Activated naive CD8-positive, alpha-beta T cell treated with anti-CD3 and anti-CD28 coated beads, Interleukin-2, amount 10 ng/mL, durations not matched to agents 7 days and 5 days (primary cell): ENCODE measurements around the gene LDAH. TPM values are rescaled to one million over a fixed set of nuclear protein-coding genes. Genes with fewer than 3 reads are reported as not detected.

Source experiments
- ATAC-seq: fragments of 150-1000 bp; cut with Tn5 transposase; one replicate; pipeline ENCODE4 v1.10.0; 2021; ENCODE audit warnings: low read depth, moderate library complexity
- POLR2A ChIA-PET: fragments of 350-600 bp; sonication (Branson Sonifier 250); formaldehyde crosslinking; loops from one replicate; lab custom pipeline; 2021; ENCODE audit warnings: antibody characterized with exemption; lab: Charles Lee
- DNase-seq: peaks from one replicate; pipeline ENCODE4 v3.0.0; 2021
- H3K27ac Mint-ChIP-seq: one replicate; pipeline ENCODE4 v1.8.0; 2022; ENCODE audit warnings: mild to moderate bottlenecking, mixed read lengths
- H3K27me3 Mint-ChIP-seq: one replicate; pipeline ENCODE4 v1.8.0; 2022; ENCODE audit warnings: mild to moderate bottlenecking, moderate library complexity, mixed read lengths
- H3K36me3 Mint-ChIP-seq: one replicate; pipeline ENCODE4 v1.8.0; 2021; ENCODE audit warnings: mild to moderate bottlenecking, mixed read lengths
- H3K4me1 Mint-ChIP-seq: one replicate; pipeline ENCODE4 v1.8.0; 2021; ENCODE audit warnings: mixed read lengths
- H3K4me3 Mint-ChIP-seq: one replicate; pipeline ENCODE4 v1.8.0; 2022; ENCODE audit warnings: mild to moderate bottlenecking, moderate library complexity, mixed read lengths
- H3K9me3 Mint-ChIP-seq: one replicate; pipeline ENCODE4 v1.8.0; 2021; ENCODE audit warnings: mixed read lengths
- total RNA-seq, 2 experiments: library from RNA; stranded (reverse); gene quantifications; one replicate each; pipeline ENCODE4 v1.2.3, GENCODE V29; 2021

Gene LDAH
- total RNA-seq, 2 experiments from 2014 or later: 19.1 to 21.8 TPM

DNA sequence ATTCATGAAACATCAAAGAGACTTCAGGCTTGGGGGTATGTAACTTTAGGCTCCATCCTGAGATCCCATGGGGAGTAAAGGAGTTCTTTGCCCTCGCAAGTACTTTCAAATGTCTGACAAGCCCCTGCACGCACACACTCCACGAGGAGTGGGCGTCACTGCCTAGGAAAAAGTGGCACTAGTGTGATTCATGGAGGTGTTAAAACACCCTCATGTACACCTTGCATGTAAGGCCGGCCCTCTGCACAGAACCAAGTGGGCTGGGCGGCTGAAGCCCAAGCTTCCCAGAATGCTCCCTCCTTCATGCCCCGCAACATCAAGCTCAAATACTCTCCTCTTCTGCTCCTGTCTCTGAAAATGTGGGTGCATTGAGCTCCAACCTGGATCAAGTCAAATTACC lies 179.8 kb downstream of the LDAH start:
- Mint-ChIP-seq H3K4me3 (no peak overlapping the region), H3K27me3 (no peaks in the 10 kb centered on the region), H3K4me1 (no peaks in the 10 kb centered on the region), H3K36me3 (peaks cover under 1% of the 10 kb centered on the region), H3K27ac (no peak overlapping the region), H3K9me3 (no peaks in the 10 kb centered on the region)
- DNase-seq (no peak), ATAC-seq (no peak)
- POLR2A ChIA-PET: interaction anchor here (1.5 kb wide), 1 partner anchor 196 kb away, joined by 3 read pairs; the partner anchor contains the start of gene RHOB

GRCh38 chr2:20642055-20642971 lies 180.6 kb downstream of the LDAH start:
- Mint-ChIP-seq H3K36me3 (no peaks in the 10 kb centered on the region), H3K4me1 (no peaks in the 10 kb centered on the region), H3K27ac (no peak overlapping the region), H3K9me3 (no peaks in the 10 kb centered on the region), H3K4me3 (no peak overlapping the region), H3K27me3 (no peaks in the 10 kb centered on the region)
- POLR2A ChIA-PET: interaction anchor here (1.1 kb wide), 1 partner anchor 200 kb away, joined by 5 read pairs; no protein-coding TSS in a partner anchor
- peak; percentile 96 for ATAC-seq
- peak; percentile 86 for DNase-seq

DNA sequence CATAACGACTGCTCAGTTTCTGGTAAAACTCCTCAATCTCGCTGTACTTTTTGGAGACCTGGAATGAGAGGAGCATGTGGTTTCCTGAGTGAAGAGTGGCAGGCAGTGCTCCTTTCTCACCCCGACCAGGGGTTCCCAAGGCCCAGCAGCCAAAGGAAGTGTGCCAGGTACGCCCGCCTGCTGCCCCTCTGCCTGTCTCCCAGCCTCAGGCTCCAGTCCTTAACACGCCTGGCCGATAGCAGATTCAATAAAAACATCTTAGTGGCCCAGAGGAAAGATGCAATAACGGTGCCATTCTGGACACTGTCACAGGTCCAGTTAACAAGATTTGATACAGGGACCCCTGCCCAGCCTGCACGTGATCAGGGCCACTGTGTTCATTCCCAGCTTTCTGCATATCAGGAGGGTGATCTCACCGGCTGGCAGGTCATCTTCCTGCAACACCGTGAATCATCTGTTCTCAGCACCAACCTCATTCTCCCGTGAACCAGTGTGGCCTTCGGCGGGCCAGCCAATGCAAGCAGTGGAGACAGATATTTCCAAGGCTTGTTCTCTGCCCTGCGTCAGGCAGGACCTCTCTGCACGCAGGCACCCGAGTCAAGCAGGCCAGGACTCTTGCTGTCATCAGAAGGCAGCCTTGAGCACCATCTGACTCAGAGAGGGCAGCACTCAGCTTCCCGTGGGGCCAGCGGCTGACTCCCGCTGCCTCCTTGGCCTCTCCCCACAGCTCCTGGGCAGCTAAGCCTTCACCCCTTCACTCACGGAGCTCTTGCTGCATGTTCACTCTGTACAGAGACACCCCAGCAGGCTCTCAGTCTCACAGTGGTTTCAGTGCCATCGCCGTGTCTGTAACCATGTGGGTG lies 181.5 kb downstream of the LDAH start:
- Mint-ChIP-seq H3K9me3 (no peaks in the 10 kb centered on the region), H3K27me3 (no peaks in the 10 kb centered on the region), H3K4me3 (no peak overlapping the region), H3K36me3 (no peaks in the 10 kb centered on the region), H3K27ac (no peak overlapping the region), H3K4me1 (no peaks in the 10 kb centered on the region)
- DNase-seq (no peak), ATAC-seq (no peak)
- POLR2A ChIA-PET: interaction anchor here (1.1 kb wide), 1 partner anchor 199 kb away, joined by 5 read pairs; no protein-coding TSS in a partner anchor

DNA sequence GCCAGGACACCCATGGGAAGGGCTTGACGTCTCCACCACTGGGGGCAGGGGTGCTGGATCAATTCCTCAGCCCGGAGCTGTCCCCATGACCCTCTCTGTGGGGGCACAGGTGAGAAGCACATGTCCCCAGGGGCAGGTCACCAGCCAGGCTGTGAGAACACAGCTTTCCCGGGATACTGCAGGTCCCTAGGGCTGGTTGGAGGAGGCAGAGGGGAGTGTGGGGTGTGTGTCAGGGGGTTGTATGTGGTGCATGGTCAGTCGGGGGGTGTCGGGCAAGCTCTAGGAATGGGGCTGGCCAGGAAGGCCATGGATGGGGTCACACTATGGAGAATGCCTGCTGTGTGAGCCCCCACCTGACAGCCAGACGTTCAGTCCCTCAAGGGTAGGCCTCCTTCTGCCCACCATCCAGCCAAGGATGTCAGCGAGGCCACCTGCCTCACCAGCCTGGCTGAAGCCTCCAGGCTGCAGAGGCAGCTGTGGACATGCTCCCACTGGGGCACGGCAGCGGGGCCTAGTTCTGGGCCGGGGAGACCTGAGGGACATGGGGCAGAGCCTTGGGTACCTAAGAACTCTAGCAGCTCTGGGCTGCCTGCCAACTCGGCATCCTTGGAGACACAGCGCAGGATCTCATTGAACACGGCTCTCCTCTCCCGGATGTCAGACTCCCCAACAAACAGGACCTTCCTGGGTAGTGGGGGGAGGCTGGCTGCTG lies 182.3 kb downstream of the LDAH start:
- POLR2A ChIA-PET: interaction anchor here (1.2 kb wide), 1 partner anchor 196 kb away, joined by 3 read pairs; no protein-coding TSS in a partner anchor
- ATAC-seq (no peak), DNase-seq (no peak)
- no peaks in the 10 kb centered on the region for H3K9me3 Mint-ChIP-seq
- H3K27ac Mint-ChIP-seq: no peak overlapping the region
- H3K4me3 Mint-ChIP-seq: no peak overlapping the region
- no peaks in the 10 kb centered on the region for H3K27me3 Mint-ChIP-seq
- peaks cover 2% of the 10 kb centered on the region for H3K4me1 Mint-ChIP-seq
- H3K36me3 Mint-ChIP-seq: no peaks in the 10 kb centered on the region

DNA sequence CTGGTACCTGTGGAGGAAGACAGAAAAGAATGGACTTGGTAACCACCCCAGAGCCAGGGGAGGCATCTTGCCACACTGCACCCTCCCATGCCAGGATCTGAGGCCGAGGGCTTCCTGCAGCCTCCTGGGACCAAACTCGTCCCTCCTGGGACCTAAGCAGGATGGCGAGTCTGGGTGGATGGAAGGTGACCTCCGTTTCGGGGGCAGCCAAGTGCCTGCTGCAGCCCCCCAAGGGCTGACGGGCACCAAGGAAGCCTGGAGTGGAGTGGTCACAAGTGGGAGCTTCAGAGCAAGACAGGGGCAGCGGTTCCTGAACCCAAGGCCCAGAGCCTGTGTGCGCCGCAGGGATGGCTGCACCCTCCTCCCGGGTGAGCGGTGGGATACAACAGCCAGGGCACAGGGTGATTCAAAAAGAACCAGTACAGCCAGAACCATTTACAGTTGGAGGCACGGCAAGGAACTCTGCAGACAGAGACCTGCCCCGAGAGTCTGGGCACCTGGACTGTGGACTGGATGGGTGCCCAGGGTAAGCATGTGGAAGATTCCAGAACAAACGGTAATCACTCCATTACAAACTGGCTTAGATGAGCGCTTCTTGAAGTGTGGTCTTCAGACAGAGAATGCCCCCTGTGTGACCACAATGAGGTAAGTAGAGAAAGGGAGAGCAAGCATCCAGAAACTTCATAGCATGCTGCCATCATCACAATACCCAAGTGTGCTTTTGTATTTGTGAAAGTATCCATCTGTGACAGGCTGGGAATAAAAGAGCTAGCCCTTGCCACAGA lies 184.1 kb downstream of the LDAH start:
- POLR2A ChIA-PET: no interaction called here

DNA sequence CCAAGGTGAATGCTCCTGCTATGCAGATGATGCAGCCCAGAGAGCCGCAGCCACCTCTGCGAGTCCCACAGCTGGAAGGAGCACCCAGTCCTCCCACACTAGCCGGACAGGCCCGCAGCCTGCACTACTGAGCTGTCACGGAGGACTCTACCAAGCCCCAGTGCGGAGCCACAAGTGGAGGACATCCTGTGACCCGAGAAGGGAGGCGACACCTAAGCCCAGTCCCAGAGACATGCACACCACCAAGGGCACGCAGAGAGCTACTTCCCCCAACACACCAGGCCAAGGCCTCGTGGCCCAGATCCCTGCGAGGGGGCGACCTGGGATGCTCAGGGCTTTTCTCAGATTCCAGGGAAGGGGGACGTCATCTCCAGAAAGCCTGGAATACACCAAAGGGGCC lies 184.9 kb downstream of the LDAH start:
- Mint-ChIP-seq H3K4me3 (no peak overlapping the region), H3K27ac (no peak overlapping the region), H3K4me1 (peaks cover 4% of the 10 kb centered on the region), H3K36me3 (no peaks in the 10 kb centered on the region), H3K9me3 (no peaks in the 10 kb centered on the region), H3K27me3 (no peaks in the 10 kb centered on the region)
- no peak for ATAC-seq
- no peak for DNase-seq
- POLR2A ChIA-PET: no interaction called here

More for the DNA sequence above, 184.1 kb downstream of the LDAH start:
- peaks cover 4% of the 10 kb centered on the region for H3K4me1 Mint-ChIP-seq
- DNase-seq (no peak), ATAC-seq (no peak)
- no peaks in the 10 kb centered on the region for H3K36me3 Mint-ChIP-seq
- no peaks in the 10 kb centered on the region for H3K9me3 Mint-ChIP-seq
- H3K27ac Mint-ChIP-seq: no peak overlapping the region
- no peaks in the 10 kb centered on the region for H3K27me3 Mint-ChIP-seq
- H3K4me3 Mint-ChIP-seq: no peak overlapping the region

GRCh38 chr2:20637147-20637546 lies 185.8 kb downstream of the LDAH start:
- ATAC-seq (no peak), DNase-seq (no peak)
- no peak overlapping the region for H3K27ac Mint-ChIP-seq
- POLR2A ChIA-PET: no interaction called here
- no peak overlapping the region for H3K4me3 Mint-ChIP-seq
- H3K9me3 Mint-ChIP-seq: no peaks in the 10 kb centered on the region
- peaks cover 4% of the 10 kb centered on the region for H3K4me1 Mint-ChIP-seq
- H3K27me3 Mint-ChIP-seq: no peaks in the 10 kb centered on the region
- no peaks in the 10 kb centered on the region for H3K36me3 Mint-ChIP-seq

DNA sequence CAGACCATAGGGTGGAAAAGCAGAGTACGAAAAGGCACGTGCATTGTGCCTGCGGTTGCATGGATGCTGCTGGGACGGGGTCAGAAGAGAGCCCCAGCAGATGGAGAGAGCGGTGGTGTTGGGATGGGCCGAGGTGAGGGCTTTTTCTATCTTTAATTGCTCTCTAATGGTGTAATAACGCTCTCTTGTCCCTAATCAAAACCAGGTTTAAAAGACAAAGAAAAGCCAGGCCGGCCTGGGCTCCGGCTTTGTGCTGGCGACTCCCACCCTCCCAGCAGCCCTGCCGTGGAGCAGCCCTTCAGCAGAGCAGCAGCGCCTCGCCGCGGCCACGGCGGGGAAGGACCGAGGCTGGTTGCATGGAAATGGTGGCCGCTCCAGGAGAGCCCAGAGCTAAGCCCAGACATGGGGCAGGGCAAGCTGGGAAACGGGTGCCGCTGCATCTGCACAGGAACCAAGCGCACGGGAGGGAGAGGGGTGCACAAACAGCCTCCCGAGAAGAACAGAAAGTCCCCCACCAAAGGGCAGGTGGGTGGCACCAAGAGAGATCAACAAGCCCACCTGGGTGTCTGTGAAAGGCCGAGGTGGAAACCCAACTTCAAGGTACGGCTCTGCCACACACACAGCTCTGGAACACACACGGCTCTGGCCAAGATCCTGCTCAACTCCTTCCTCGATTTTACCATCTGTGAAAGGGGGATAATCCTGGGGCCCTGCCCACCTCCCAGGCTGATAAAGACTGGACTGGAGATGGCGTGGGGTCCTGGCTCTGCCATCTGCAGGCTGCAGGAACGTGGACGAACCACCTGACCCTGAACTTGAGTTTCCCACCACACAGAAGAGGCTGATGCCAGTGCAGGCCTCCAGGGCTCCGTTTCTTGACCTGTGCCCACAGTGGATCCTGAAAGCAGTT lies 187.0 kb downstream of the LDAH start:
- H3K9me3 Mint-ChIP-seq: no peaks in the 10 kb centered on the region
- peak; percentile 66 for DNase-seq
- peak; percentile 74 for ATAC-seq
- no peak overlapping the region for H3K4me3 Mint-ChIP-seq
- no peak overlapping the region for H3K27ac Mint-ChIP-seq
- H3K36me3 Mint-ChIP-seq: no peaks in the 10 kb centered on the region
- H3K27me3 Mint-ChIP-seq: no peaks in the 10 kb centered on the region
- peaks cover 4% of the 10 kb centered on the region for H3K4me1 Mint-ChIP-seq
- POLR2A ChIA-PET: no interaction called here

DNA sequence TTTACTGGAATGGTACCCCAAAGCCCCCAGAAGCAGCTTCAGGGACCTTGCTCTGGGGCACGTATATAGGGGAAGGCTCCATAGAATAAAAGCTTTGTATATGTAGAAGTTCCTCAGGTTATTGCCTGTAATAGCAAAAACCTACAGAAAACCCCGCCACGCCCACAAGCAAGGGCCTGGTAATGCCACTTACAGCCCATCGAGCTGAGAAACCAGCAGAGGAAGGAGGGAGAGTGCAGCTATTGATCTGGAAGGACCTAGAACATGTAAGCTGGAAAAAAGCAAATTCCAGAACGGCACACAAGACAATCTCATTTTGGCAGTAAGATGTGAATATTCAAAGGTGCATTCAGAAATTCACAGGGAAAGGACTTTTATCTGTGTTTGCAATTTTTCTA lies 187.8 kb downstream of the LDAH start:
- DNase-seq (no peak), ATAC-seq (no peak)
- H3K27ac Mint-ChIP-seq: no peak overlapping the region
- no peaks in the 10 kb centered on the region for H3K9me3 Mint-ChIP-seq
- H3K4me3 Mint-ChIP-seq: no peak overlapping the region
- no peaks in the 10 kb centered on the region for H3K27me3 Mint-ChIP-seq
- H3K36me3 Mint-ChIP-seq: no peaks in the 10 kb centered on the region
- POLR2A ChIA-PET: no interaction called here
- peaks cover 4% of the 10 kb centered on the region for H3K4me1 Mint-ChIP-seq

DNA sequence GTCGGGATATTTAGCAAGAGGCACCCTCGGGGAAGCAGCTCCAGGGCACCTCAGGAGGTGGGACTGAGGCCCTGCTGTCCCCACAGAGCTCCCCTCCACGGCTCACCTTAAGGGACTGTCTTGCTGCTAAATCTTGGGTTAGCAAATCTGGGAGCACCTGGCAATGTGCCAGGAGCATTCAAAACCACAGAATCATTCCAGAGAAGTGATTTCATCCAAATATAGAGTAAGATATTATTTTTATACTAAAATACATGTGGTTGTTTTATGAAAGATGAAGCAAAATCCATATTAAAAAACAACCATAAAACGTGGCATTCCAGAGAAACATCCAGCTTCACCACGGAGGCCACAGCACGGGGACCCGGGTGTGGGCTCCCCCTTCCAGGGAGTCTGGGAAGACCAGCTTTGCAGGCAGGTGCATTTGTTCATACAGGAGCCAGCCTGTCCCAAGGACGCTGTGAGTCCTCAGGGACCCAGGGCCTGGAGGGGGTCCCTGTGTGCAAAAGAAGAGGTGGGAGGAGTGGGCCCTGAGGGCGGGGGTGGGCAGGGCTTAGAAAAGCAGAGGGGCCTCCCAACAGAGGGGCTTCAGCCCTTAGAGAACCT lies 188.3 kb downstream of the LDAH start:
- POLR2A ChIA-PET: interaction anchor here (0.8 kb wide), 1 partner anchor 188 kb away, joined by 3 read pairs; the partner anchor contains the start of gene RHOB
- Mint-ChIP-seq H3K36me3 (no peaks in the 10 kb centered on the region), H3K4me3 (no peak overlapping the region), H3K4me1 (peaks cover 4% of the 10 kb centered on the region), H3K27me3 (no peaks in the 10 kb centered on the region), H3K27ac (no peak overlapping the region), H3K9me3 (no peaks in the 10 kb centered on the region)
- no peak for DNase-seq
- ATAC-seq: no peak
